Panc1 (cell line): ENCODE measurements around the gene ITGAL.

ENCODE experiments used
- TF ChIP-seq, protein P1 (sequence below), 2 experiments: IDR thresholded peaks; 2 replicates each; pipeline ENCODE4 v1.6.1; 2011 to 2012; ENCODE audit warnings: low read depth in 2 of 2, control low read depth in 1 of 2, low read length in 1 of 2, mild to moderate bottlenecking in 1 of 2, moderate library complexity in 1 of 2; ENCODE audit not compliant: insufficient read depth in 1 of 2
- TF ChIP-seq, protein P2 (sequence below): fragments of 450-650 bp; IDR thresholded peaks from 2 replicates; pipeline ENCODE4 v1.5.1; 2017; ENCODE audit warnings: mild to moderate bottlenecking

DNA sequence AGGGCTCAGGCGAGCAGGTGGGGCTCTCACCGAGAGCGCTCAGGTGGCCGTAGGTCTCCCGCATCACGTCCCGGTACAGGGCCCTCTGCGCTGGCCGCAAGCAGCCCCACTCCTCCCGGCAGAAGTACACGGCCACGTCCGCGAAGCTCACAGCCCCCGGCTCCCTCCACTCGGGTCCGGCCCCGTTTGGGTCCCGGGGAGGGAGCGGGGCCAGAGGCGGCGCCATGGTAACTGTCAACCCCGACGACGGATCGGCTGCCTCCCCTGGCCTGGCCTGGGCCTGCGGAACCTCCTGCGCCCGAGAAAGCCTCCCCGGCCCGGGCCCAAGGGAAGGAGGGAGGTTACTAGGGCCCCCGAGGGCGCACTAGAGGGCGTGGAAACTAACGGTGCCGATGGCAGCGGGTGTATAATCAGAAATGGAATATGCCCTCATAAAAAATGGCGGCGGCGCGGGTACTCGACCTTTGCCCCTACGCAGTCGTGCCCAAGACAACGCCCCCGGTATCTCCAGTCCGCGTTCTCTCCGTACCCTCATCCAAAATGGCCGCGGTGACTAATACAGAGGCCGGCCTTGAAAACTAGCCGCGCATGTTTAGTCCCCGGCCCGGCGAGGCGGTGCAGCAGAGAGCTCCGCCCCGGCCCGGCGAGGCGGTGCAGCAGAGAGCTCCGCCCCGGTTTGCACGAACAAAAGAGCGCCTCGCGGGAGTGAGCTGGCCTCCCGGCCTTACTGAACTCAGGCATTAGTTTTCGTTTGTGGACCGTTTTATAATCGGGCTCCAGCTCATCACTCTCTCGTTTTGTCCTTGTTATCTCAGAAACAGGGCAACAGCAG lies 85.6 kb downstream of the ITGAL start, which contains the start of gene ZNF764:
- TF ChIP-seq, protein P1, sequence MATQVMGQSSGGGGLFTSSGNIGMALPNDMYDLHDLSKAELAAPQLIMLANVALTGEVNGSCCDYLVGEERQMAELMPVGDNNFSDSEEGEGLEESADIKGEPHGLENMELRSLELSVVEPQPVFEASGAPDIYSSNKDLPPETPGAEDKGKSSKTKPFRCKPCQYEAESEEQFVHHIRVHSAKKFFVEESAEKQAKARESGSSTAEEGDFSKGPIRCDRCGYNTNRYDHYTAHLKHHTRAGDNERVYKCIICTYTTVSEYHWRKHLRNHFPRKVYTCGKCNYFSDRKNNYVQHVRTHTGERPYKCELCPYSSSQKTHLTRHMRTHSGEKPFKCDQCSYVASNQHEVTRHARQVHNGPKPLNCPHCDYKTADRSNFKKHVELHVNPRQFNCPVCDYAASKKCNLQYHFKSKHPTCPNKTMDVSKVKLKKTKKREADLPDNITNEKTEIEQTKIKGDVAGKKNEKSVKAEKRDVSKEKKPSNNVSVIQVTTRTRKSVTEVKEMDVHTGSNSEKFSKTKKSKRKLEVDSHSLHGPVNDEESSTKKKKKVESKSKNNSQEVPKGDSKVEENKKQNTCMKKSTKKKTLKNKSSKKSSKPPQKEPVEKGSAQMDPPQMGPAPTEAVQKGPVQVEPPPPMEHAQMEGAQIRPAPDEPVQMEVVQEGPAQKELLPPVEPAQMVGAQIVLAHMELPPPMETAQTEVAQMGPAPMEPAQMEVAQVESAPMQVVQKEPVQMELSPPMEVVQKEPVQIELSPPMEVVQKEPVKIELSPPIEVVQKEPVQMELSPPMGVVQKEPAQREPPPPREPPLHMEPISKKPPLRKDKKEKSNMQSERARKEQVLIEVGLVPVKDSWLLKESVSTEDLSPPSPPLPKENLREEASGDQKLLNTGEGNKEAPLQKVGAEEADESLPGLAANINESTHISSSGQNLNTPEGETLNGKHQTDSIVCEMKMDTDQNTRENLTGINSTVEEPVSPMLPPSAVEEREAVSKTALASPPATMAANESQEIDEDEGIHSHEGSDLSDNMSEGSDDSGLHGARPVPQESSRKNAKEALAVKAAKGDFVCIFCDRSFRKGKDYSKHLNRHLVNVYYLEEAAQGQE (IDR thresholded peaks at IDR 0.05; ENCODE audit: insufficient read depth in 1 of 2, low read depth in 2 of 2, low read length in 1 of 2), result no peak
- TF ChIP-seq, protein P2, sequence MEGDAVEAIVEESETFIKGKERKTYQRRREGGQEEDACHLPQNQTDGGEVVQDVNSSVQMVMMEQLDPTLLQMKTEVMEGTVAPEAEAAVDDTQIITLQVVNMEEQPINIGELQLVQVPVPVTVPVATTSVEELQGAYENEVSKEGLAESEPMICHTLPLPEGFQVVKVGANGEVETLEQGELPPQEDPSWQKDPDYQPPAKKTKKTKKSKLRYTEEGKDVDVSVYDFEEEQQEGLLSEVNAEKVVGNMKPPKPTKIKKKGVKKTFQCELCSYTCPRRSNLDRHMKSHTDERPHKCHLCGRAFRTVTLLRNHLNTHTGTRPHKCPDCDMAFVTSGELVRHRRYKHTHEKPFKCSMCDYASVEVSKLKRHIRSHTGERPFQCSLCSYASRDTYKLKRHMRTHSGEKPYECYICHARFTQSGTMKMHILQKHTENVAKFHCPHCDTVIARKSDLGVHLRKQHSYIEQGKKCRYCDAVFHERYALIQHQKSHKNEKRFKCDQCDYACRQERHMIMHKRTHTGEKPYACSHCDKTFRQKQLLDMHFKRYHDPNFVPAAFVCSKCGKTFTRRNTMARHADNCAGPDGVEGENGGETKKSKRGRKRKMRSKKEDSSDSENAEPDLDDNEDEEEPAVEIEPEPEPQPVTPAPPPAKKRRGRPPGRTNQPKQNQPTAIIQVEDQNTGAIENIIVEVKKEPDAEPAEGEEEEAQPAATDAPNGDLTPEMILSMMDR, result no peak
